Esophagus mucosa (tissue), 1 donor: ENCODE measurements around the gene KDM8. TPM values are rescaled to one million over a fixed set of nuclear protein-coding genes. Genes with fewer than 3 reads are reported as not detected.
A peak's percentile ranks its signal among the peaks of the same experiment; 100 is the strongest.

Source experiments
- ATAC-seq: fragments of 200-7000 bp; cut with Tn5 transposase; one replicate; pipeline ENCODE4 v1.9.1; 2020
- total RNA-seq: library from RNA; stranded (reverse); gene quantifications from one replicate; pipeline ENCODE4 v1.2.4, GENCODE V29; 2023
- donor health status: DM: yes; HTN: yes; CAD: no.

Gene KDM8
- total RNA-seq, 1 donor from 2014 or later, result 3.9 TPM

DNA sequence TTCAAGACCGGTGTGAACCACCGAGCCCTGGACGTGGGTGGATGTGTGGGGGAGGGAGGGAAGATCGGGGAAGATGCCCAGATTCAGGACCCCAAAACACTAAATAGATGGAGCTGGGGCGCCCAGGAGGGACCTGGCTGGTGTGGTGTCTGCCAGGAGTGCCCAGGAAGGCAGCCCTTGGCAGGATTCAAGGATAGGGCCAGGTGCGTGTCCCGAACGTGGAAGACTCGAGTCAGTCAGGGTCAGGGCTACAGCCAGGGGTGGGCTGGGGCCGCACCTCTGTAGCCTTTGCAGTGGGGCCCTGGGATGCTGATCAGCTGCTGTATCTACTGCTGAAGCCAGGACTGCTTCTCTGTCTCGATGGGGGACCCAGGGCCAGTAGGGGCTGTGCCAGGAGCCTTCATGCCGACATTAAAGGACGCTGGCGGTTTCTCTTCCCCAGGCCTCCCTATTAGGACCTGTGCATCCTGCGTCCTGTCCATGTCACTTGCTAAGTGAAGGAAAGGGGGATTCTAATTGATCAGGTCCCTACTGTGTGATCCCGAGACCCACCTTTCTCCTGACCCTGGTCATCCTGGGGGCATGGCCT, 13.1 kb downstream of the KDM8 start:
- peak; percentile 17 for ATAC-seq

DNA sequence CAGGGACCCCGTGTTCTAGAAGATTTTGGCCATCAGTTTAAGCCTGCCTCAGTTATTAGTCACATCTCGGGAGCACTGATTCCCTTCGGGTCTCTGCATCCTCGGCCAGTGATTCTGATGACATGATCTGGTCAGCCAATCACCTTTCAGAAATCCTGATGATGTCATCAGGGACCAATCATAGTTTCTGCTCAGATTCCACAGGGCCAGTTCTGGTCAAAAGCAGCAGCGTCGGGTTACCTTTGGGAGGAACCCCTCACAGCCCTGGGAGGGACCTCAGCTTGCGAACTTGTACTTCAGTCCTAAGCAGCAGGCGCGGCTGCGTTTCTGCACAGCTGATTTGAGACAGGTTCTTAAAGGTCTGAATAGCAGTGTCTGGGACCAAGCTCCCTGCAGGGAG, 13.9 kb downstream of the KDM8 start:
- ATAC-seq, result no peak

DNA sequence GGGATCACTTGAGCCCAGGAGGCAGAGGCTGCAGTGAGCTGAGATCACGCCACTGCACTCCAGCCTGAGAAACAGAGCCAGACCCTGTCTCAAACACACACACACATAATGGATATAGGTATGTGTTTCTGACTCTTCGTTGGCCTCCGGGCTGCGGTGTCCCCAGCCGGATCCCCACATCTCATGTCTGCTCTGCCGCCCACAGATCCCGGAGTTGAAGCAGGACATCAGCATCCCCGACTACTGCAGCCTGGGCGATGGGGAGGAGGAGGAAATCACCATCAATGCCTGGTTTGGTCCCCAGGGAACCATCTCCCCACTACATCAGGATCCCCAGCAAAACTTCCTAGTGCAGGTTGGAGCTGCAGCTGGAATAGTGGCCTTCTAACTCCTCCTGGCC, 15.4 kb downstream of the KDM8 start:
- ATAC-seq, result no peak

DNA sequence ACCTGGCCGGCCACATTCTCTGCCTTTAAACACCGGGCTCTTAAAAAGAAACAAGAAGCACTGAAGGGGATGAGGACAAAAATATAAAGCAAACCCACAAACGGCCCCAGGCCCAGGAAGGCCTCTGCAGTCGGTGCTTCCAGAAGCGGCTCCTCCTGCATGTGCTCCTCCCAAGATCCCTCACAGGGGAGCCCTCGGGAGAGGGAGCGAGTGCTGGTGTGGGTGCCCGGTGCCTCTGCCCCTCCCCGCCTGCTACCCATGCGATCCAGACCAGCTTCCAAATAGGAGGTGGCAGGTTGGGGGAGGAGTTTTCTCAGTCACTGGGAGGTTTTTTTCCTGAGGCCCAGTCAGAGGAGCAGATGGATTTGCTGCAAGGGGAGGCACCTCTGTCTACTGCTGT, 15.8 kb downstream of the KDM8 start:
- no peak for ATAC-seq

DNA sequence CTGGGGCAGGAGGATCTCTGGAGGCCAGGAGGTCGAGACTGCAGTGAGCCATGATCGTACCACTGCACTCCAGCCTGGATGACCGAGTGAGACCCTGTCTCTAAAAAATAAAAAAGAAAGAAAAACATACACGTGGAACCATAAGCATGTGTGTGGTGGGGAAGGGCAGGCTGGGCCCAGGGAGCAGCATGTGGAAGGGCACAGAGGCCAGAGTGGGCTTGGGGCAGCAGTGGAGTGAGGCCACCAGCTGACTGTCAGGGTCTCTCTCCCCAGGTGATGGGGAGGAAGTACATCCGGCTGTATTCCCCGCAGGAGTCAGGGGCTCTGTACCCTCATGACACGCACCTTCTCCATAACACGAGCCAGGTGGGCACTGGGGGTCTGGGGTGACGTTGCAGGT, 16.8 kb downstream of the KDM8 start:
- ATAC-seq, result no peak

DNA sequence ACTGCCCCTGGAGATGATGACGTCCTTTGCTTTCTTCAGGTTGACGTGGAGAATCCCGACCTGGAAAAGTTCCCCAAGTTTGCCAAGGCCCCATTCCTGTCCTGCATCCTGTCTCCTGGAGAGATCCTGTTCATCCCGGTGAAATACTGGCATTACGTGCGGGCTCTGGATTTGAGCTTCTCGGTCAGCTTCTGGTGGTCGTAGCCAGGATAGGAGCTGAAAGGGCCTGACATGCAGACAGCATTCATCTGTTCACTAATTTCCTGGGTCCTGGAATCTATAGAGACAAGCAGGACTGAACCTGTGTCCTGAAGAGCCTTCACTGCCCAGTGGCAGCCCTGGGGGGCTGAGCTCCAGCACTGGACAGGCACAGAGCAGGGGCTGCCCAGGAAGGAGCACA, 17.2 kb downstream of the KDM8 start:
- ATAC-seq, result no peak

DNA sequence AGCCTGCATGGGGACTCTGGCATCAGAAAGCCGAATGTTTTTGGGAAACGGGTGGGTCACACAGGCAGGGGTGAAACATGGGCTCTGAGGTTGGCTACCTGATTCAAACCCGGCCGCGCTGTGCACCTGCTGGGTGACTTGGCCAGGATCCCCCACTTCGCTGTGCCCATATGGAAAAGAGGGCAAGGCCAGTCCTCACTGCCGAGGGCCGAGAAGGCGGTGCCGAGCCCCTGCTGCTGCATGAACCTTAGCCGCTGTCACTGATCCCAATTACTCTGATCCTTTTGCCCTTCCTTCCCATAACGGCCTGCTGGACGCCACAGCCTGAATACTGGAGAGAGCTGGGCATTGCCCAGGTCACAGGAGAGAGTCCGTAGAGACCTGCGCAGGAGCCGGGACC, 17.7 kb downstream of the KDM8 start:
- ATAC-seq, result no peak

DNA sequence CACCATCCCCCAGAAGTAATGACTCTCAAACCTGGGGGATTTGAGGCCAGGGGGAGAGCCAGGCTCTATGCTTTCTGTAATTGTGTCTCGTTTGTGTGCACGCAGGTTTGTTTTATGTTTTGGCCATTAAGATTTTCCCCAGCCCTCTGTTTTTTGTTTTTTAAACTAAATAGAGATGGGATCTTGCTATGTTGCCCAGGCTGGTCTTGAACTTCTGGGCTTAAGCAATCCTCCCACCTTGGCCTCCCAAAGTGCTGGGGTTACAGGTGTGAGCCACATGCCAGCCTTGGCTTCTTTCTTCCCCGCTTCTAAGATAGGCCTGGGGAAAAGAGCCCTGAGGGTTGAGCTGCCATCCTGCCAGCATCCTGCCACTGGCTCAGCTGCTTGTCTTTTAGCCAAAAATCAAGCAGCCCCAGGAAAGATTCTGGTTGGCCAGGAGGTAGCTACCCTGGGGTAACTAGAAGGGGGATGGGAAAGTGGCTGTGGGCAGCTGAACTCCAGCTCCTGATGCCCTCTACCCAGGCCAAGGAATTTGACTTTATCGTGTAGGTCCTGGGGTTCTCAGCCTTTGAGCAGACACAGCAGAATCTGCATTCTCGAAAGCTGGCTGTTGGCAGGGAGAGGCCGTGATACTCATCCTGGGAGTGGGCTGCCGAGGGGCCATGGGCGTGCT, 18.4 kb downstream of the KDM8 start:
- ATAC-seq, result no peak

DNA sequence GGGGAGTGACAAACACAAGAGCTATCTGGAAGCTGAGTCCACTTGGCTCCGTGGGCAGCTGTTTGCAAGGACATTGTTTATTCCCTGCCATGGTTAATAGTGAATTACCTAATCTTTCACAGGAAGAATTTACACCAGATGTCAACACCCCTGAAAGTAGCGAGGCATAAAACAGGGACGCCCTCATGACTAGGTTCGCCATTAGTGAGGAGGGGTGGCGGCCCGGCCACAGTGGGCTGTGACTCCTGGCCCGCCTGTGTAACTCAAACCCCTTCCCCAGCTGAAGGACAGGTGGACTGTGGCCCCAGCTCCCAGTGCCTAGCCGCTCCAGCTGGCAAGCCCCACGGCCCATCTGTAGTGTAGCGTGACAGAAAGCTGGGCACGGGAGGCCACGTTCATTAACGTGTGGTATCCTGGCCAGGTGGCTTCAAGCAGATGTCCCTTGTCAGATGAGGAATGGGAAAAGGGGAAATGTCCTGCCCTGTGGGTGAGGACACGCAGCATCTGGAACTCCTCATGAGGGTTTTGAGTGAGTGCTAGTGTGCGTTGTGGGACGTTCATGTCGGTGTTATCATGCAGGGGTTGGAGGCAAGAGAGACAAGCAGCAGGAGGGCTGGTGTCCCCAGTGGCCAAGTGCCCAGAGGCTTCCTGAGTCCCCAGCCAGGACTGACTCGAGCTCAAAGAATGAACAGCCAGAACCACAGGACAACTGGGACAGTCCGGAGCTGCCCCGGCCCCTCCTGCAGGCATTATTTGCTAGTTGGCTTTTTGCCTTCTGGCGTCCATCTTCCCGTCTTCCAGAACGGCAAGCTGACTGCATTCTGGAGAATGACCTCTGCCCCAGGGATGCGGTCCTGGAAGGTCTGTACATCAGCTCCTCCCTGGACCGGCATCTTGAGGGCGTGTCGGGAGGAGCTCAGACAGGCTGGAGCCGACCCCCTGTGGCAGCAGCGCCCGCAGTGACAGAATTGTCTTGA, 19.2 kb downstream of the KDM8 start:
- no peak for ATAC-seq

DNA sequence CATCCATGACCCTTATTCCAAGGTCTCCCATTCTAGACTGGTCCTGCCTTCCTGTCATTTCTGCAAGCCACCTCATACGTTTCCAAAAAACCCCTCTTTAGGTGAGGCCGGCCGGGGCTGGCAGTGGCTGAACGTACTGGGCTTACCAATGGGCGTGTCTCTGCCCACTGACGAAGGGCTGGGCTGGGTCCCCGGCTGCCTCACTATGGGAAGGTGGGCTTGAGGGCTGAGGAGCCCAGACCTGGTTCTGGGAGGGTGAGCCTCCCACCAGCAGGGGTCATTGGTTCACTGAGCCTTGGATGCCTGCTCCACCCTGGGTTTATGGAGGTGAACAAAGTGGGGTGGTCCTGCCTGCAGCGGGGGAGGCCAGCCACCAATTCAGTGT, 19.9 kb downstream of the KDM8 start:
- ATAC-seq, result no peak

DNA sequence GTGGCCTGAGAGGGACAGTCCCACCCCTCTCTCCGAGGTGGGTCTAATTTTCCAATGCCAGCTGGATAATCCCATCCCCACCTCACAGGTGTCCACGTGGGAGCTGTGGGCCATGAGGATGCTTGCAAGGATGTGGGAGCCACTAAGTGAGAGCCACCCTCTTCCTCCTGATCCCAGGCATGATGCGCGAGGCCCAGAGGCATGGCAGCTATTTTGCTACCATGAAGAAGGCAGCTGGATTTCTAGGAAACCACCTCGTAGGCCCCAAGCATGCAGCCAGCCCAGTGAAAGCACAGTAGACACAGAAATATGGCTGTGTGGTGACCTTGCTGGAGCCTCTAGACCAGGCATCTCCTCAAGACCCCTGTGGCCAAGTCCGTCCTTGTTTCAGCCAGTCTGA, 20.4 kb downstream of the KDM8 start:
- ATAC-seq, result no peak

DNA sequence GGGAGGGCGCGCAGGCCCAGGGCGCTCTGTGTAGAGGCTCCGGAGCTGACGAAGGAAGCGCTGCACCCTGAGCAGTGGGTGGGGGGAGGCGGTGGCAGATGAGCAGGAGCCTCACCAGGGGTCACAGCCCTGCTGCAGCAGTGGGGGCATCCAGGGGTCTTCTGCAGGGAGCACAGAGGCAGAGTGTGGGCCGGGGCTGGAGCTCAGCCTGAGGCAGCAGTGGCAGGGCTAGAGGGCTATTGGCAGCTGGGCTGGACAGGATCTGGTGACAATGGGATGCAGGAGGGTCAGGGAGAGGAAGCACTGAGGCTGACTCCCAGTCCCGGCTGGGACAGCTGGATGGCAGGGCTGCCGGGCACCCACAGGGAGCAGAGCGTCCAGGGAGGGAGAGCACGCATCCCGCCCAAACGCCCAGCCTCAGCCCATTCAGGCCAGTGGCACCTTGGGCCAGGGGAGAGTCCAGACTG, 21.0 kb downstream of the KDM8 start:
- no peak for ATAC-seq

DNA sequence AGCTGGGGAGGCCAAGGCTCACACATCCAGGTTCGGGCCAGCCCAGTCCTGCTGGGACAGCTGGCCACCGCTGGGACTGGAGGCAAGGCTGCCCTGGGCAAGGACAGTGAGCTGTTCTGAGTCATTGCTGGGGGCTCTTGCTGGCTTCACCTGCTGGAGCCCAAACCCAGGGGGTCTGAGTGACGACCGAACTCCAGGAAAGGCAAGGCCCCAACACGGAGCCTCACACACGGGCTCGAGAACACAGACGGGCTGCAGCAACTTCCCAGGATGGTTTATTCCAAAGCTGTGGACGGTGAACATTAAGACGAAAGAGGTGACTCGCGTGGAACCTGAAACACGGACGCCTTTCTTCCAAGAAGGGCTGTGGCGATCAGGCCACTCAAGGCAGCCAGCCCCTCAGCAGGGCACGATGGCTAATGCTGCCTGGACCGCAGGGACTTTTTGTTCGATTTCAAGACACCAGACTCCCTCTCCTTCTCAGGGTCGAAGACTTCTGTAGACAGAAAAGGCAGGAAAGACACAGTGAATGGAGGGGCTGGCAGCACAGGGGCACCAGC, 21.5 kb downstream of the KDM8 start:
- ATAC-seq, result no peak

DNA sequence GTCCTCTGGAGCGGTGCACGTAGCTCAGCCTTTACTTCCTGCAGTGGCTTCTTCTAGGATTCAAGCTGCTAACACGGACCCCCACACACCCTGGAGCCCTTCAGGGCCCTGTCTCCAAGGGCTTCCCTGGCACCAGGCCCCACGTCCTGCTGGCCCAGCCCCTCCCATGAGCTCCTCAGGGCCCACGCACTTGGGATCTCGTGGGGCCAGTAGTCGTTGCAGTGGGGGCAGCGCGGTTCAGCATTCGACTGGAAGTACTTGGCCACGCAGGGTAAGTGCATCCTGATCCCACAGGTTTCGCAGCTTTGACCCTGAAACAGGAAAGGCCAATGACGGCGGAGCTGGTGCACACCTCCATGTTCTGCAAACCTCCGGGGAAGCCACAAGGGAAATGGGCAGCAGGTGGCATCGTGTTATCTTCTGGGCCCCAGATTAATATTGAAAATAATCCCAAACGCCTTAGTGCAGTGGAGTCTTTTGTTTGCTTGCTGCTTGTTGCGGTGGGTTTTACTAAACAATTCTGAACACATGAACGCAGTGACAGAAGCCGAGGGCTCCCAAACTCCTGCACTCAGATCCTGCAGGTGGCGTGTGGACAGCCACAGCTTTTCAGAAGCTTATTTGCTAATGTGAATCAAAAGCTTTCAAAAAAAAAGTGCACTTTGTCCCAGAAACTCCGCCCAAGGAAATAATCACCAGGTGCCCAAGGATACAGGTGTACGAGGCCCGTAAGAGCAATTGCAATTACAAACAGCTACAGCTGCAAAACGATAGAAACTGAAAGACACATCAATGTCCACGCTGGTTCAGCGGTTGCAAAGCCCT, 22.4 kb downstream of the KDM8 start:
- ATAC-seq, result no peak

DNA sequence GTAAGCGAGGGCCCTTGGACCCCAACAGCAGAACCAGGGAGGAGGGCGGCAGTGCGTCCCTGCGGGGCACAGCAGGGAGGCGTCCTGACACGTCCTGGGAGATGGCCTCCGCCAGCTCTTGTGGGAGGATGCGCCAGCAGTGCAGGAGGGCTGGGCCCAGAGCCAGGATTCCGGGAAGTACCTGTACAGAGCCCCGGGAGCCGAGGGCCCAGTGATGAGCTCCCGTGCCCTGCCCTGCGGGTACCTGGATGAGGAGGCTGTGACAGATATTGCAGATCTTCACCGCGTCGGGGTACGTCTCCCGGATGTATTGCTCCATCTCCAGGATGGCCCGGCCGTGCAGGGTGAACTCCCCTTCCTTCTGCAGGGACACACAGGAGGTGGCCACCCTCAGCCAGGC, 23.1 kb downstream of the KDM8 start:
- peak; percentile 46 for ATAC-seq

DNA sequence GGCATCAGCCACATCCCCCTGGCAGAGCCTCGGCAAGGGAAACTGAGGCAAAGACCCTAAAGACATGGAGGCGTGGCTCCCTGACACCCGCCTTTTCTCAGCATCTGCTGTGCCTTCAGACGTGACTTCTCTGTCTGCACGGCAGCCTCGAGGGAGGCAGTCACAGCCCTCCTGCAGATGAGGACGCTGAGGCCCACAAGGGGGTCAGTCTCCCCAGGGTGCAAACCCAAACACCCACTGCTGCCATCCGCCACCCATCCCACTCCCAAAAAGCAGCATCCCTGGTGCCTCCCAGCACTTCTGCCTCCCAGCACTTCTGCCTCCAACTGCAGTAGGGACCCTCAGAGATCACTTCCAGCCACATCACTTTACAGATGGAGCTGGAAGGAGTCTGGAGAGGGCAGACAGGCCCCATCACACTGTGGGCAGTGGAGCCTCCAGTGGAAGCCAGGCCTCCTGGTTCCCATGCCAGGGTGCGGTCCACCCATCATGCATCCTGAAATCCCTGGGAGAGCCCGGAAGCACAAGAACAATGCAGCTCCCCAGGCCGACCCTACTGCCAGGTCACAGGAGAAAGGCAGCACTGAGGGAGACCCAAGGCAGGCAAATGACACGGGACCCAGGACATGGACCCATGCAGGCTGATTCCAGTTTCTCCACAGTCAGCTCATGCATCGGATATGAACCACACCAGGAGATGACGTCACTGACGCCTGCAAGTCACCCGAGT, 23.8 kb downstream of the KDM8 start:
- ATAC-seq, result no peak

DNA sequence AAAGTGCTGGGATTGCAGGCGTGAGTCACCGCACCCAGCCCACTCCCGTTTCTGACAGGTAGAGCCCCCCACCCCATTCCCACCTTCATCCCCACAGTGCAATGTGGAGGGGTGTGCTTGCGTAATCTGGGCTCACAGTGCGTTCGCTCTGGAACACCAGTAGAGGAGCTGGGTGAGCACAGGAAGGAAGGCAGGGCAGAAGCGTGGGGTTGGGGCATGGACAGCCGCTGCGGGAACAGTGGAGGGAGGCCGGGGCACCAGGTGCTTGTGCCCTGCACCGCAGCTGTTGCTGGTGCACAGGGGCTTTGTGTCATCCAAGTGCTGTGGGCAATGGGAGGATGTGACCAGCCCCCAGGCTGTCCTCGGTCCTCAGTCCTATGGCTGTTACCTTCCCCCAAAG, 24.7 kb downstream of the KDM8 start:
- no peak for ATAC-seq

DNA sequence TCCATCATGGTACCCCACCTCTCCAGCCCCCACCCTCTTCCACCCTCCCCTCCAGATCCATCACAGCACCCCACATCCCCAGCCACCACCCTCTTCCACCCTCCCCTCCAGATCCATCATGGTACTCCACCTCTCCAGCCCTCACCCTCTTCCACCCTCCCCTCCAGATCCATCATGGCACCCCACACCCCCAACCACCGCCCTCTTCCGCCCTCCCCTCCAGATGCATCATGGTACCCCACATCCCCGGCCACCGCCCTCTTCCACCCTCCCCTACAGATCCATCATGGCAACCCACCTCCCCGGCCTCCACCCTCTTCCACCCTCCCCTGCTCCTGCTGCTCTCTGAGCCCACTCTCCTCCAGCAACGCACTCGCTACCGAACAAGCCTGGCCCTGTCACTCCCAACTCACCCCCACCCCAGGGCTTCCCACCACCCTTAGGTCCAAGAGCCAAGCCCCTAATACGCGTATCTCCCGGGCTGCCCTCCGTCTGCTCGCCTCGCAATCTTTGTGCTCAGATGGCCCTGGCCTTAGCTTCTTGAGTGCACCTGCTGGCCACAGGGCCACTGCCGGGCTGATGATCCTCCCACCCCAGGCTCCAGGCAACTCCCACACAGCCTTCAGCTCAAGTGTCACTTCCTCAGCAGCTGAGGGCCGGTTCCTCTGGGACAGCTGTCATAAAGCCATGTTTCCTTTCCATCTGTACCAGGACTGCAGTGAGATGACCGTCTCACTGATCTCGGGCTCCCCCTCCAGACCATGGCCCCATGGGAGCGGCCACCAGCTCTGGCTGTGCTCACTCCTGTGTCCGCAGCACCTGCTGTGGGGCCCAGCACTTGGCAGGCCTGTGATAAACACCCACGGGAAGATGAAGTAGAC, 25.5 kb downstream of the KDM8 start:
- ATAC-seq, result no peak

DNA sequence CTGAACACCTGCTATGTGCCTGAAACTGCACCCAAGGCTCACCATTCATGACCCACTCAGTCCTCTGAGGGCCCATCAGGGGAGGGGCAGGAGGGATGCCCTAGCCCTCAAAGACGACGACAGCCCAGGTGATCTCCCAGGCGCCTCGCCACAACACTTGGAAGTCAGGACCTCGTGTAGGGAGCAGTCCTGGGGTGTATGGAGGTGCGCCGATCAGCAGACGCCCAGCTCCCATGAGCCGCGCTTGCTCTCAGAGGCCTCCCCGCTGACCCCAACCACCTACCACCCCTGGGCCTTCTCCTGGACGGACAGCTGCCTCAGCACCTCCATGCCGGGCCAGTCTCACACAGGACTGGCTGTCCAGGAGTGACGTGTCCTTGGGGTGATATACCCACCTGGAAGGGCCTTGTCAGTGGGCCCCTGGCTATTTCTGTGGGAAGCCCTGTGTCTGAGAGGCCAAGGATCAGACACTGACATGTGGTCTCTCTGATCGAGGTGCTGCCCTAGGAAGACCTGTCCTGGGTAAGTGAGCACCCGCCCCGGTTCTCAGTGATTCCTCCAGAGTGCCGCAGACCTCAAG, 26.7 kb downstream of the KDM8 start:
- no peak for ATAC-seq

DNA sequence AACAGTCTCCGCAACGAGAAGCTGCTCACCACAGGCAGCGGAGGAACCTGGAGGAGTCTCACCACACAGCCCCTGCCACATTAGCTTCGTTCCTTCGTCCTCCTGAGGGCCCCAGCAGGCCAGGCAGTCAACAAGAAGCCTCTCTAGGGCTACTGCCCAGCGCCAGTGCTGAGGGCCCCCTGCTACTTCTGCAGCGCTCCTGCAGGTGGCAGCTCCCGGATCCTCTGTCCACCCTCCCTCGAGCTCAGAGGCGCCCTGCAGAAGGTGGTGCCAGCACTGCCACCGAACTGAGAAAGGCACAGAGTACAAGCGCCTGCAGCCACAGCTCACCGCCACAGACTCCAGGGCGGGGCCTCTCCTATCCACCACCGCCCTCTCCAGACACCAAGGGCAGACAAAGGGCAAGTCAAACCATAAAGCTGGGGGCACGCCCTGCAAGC, 27.3 kb downstream of the KDM8 start:
- ATAC-seq, result peak; percentile 64
